HepG2 (cell line): ENCODE results near the gene GDF15. TPM values are rescaled to one million over a fixed set of nuclear protein-coding genes. Genes with fewer than 3 reads are reported as not detected.

Experiments
- BCL6 ChIP-seq: IDR thresholded peaks from 2 replicates; pipeline ENCODE4 v1.6.1; 2016; ENCODE audit warnings: missing genetic modification reagents, missing compliant biosample characterization
- DMAP1 ChIP-seq: IDR thresholded peaks from 2 replicates; pipeline ENCODE4 v1.6.1; 2016
- EP300 ChIP-seq, 3 experiments: sonication (generic) in 1 of 3; formaldehyde crosslinking in 1 of 3; IDR thresholded peaks; 2 replicates each; pipeline versions ENCODE4 v1.5.1 to v1.6.1; 2011 to 2020; ENCODE audit warnings: low read depth in 2 of 3, low read length in 2 of 3, borderline replicate concordance in 1 of 3, improper control_type of control experiment in 1 of 3, mild to moderate bottlenecking in 1 of 3, missing genetic modification reagents in 1 of 3, moderate library complexity in 1 of 3
- HNRNPUL1 ChIP-seq: fragments of 200-400 bp; formaldehyde crosslinking; IDR thresholded peaks from 2 replicates; pipeline ENCODE4 v1.6.1; 2017; ENCODE audit warnings: low read depth, mild to moderate bottlenecking, low read length, moderate library complexity
- JUND ChIP-seq: sonication (generic); formaldehyde crosslinking; IDR thresholded peaks from 2 replicates; pipeline ENCODE4 v1.8.0; 2022; ENCODE audit warnings: mild to moderate bottlenecking, missing genetic modification reagents
- NFE2L2 ChIP-seq: fragments of 150-350 bp; IDR thresholded peaks from 2 replicates; pipeline ENCODE4 v1.6.1; 2014; ENCODE audit warnings: low read length
- SNAI1 ChIP-seq: sonication (generic); formaldehyde crosslinking; IDR thresholded peaks from 2 replicates; pipeline ENCODE4 v1.5.0; 2020; ENCODE audit warnings: mild to moderate bottlenecking, missing genetic modification reagents, borderline replicate concordance
- SUZ12 ChIP-seq: fragments of 150-350 bp; IDR thresholded peaks from 2 replicates; pipeline ENCODE4 v1.6.1; 2014; ENCODE audit warnings: low read depth, low read length
- ZBTB39 ChIP-seq: sonication (generic); formaldehyde crosslinking; IDR thresholded peaks from 2 replicates; pipeline ENCODE4 v1.5.0; 2020; ENCODE audit warnings: missing genetic modification reagents
- ZBTB44 ChIP-seq: sonication (generic); formaldehyde crosslinking; IDR thresholded peaks from 2 replicates; pipeline ENCODE4 v1.4.0; 2020; ENCODE audit warnings: missing genetic modification reagents
- ZFP82 ChIP-seq: sonication (generic); formaldehyde crosslinking; IDR thresholded peaks from 2 replicates; pipeline ENCODE4 v1.5.1; 2020; ENCODE audit warnings: mild to moderate bottlenecking, missing genetic modification reagents, borderline replicate concordance
- ZNF205 ChIP-seq: IDR thresholded peaks from 2 replicates; pipeline ENCODE4 v1.6.1; 2018; ENCODE audit warnings: missing biosample characterization, missing genetic modification reagents
- ZNF275 ChIP-seq: sonication (generic); formaldehyde crosslinking; IDR thresholded peaks from 2 replicates; pipeline ENCODE4 v1.8.0; 2022; ENCODE audit warnings: missing genetic modification reagents, mild to moderate bottlenecking, inconsistent platforms, borderline replicate concordance
- ZNF580 ChIP-seq: IDR thresholded peaks from 2 replicates; pipeline ENCODE4 v1.6.1; 2016; ENCODE audit warnings: low read depth, borderline replicate concordance
- ZNF646 ChIP-seq: sonication (generic); formaldehyde crosslinking; IDR thresholded peaks from 2 replicates; pipeline ENCODE4 v1.9.0; 2021; ENCODE audit warnings: mild to moderate bottlenecking, missing genetic modification reagents
- polyA plus RNA-seq, 8 experiments: library from polyadenylated mRNA; depleted of rRNA in 3 of 8; stranded (reverse) in 7 of 8; unstranded in 1 of 8; fragments of >200 nt; fragmentation: Illumina TruSeq in 4 of 8; extraction: Trizol in 4 of 8; gene quantifications; 2 replicates each; pipeline versions ENCODE4 v1.2.1 to v1.2.3, GENCODE V29; 2011 to 2016; ENCODE audit warnings: low read depth in 4 of 8, missing spikeins in 1 of 8, mixed read lengths in 1 of 8; ENCODE audit not compliant: insufficient read depth in 1 of 8
- total RNA-seq, 5 experiments: library from RNA; depleted of rRNA; stranded (reverse); fragments of >200 nt; fragmentation: Illumina TruSeq; extraction: Trizol; gene quantifications; 2 replicates each; pipeline ENCODE4 v1.2.3, GENCODE V29; 2016; ENCODE audit warnings: low read depth in 1 of 5

GDF15 gene
- total and polyA plus RNA-seq, 2 of the 13 experiments (the other 11 are each of a cell fraction or from before 2014, with no cell fraction given), result 146 to 422 TPM

GRCh38 chr19:18388100-18388959 is 2.4 kb downstream of the GDF15 start (continued):
- no peak for TF ChIP-seq ZBTB44 (CRISPR knock-in tag)
- peak in 1 of 2 experiments; percentile 11; a peak in 1 of 4 replicates for TF ChIP-seq EP300 (IDR thresholded peaks at IDR 0.05; ENCODE audit: low read depth in 2 of 2, low read length in 2 of 2)
- no peak; the same call in 1 of the 2 replicates for TF ChIP-seq EP300 (CRISPR knock-in tag; IDR thresholded peaks at IDR 0.05; ENCODE audit: borderline replicate concordance)
- TF ChIP-seq JUND (CRISPR knock-in tag), result 0 out of 2 replicates have a peak, but pooled peaks have one; percentile 35
- TF ChIP-seq ZNF580 (CRISPR knock-in tag), result 0 out of 2 replicates have a peak, but pooled peaks have one; percentile 62
- no peak for TF ChIP-seq ZNF646 (CRISPR knock-in tag)
- peak; percentile 84; the same call in 1 of the 2 replicates for TF ChIP-seq SNAI1 (CRISPR knock-in tag)
- peak; percentile 60; the same call in 1 of the 2 replicates for TF ChIP-seq ZBTB39
- TF ChIP-seq BCL6 (CRISPR knock-in tag), result peak; percentile 52; the same call in 1 of the 2 replicates
- no peak; the same call in 1 of the 2 replicates for TF ChIP-seq ZNF205 (CRISPR knock-in tag)
- TF ChIP-seq NFE2L2, result no peak
- peak; percentile 76; the same call in 1 of the 2 replicates for TF ChIP-seq ZNF275 (CRISPR knock-in tag)
- TF ChIP-seq HNRNPUL1, result peak; percentile 76; the same call in 1 of the 2 replicates
- TF ChIP-seq ZFP82 (CRISPR knock-in tag), result 0 out of 2 replicates have a peak, but pooled peaks have one; percentile 45
- TF ChIP-seq DMAP1 (CRISPR knock-in tag), result no peak; the same call in 1 of the 2 replicates
- no peak for TF ChIP-seq SUZ12
